NCI-H2196 (cell line): Measurements from ENCODE around the gene P2RY11.

Experiments
- DNase-seq: peaks from one replicate; lab custom pipeline; 2025; ENCODE audit not compliant: unreplicated experiment; lab: John Stamatoyannopoulos, UW

The P2RY11 gene

DNA sequence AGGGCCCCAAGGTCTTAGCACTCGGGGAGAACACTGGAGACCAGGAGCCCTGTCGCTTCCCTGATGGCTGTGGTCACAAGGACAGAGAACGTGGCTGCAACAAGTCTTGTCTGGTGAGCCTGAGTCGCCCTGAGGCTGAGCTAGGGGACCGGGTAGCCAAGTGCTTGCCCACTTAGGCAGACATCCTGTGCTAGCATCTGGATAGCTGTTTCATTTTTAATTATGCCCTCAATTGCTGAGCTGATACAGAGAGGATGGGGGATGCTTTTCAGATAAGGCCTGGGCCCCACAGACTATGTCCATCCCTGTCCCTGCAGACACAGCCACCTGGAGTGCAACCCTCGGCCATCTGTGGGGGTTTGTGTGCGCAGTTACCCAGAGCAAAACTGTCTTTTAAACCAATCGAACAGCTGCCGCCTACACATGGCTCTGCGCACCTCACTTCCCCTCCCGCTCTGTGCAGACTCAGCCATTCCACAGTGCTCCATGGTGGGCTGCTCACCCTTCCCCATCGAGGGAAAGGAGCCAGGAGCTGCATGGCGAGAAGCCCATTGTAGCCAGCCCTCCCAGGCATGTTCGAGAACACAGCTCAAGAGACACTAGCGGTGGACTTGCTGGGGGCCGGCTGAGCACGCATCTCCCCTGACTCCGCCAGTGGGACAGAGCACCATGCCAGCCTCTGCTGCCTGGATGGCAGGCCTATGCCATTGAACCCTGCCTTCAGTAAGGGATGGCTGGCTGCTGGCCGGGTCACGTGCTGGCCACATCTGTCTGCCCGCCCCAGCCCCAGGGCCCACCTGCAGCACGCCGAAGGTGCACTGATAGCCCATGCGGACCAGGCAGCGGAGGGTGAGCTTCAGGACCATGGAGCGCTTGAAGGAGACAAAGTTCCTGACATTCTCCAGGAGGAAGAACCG is 27.6 kb downstream of the P2RY11 start:
- DNase-seq = no peak

DNA sequence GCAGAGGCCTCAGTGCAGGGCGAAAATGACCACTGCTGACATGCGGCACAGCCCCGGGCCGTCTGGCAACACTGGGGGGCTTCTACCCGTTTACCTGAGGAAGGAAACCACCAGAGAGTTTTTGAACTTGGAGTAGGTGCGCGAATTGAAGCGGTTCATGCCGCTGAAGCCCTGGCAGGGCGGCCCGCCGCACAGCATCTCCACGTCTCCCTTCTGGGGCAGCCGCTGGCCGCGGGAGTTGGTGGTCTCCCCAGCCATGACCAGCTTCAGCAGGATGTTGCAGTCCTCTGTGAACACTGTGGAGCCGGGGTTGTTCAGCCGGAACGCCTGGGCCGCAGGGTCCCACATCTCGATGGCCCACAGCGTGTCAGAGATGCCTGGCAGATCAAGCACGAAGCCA is 28.5 kb downstream of the P2RY11 start:
- DNase-seq = no peak

DNA sequence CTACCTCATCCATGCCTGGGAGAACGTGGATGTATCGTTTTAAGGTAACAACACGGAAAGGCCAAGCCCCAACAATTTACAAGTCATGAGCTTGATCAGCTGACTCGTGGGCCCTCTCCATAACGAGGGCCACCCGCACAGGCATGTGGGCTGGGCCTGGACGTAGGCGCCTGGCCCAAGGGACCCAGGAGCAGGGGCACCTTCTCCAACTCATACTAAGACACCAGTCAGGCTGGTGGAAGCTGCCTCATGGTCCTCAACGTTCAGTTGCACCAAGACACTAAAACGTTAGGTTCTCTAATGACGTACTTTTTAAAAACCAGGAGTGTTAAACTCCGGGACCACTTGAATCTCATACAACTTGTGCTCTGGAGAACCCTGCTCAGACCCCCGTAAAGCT is 30.0 kb downstream of the P2RY11 start:
- no peak for DNase-seq

DNA sequence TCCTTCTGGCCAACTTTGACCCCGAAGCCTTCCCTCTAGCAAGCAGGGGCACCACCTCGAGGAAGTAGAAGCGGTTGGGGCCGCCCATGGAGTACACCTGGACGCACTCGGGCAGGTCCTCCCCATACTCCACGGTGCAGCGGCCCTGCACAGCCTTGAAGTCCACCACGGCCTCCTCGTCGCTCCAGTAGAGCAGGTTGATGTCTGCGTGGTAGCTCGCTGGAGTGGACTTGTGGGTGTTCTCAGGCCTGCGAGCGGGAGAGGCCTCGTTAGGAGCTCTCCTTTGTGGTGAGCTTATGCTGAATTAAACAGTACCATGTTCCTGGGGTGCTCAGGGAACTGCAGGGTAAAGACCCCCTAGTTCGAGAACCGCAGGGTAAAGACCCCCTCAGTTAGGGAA is 30.5 kb downstream of the P2RY11 start:
- no peak for DNase-seq

DNA sequence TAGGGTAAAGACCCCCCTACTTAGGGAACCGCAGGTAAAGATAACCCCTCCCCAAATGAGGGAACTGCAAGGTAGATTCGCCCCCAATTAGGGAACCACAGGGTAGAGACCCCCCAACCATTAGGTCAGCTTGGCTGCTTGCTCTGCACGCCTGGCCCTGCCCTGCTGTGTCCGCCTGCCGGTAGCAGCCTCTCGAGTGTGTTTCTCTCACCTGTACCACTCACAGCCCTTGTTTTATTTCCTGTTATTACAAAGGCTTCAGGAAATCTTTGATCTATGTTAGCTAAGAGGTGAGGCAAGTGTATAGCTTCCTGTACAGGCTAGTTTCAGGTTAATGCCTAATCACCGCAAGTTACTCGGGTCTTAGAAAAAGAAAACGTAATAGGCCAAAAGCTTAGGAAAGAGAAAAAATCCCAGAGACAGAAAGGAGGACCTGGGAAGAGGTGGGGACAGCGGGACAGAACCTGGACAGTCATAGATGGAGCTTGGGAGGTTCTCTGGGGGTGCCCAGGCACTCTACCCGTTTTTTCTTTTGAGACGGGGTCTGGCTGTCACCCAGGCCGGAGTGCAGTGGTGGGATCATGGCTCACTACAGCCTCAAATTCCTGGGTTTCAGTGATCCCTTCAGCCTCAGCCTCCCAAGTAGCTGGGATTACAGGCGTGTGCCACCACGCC is 31.3 kb downstream of the P2RY11 start:
- no peak for DNase-seq

DNA sequence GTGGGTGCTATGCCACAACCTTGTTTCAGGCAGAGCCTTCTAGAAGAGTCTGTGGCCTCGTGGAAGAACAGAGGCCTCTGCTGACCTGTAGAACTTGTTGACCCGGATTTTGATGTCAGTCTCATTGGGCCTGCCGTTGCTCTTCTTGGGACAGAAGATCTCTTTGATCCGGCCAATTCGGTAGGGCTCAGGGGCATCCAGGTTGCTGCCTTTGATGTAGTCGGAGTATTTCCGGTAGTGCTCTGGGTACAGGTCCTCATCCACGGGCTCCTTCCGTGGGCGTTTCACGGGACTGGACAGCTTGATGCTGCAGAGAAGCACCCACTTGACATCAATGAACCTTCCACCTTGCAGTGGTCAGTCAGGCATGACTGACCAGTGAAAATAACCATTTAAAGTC is 32.2 kb downstream of the P2RY11 start:
- no peak for DNase-seq

DNA sequence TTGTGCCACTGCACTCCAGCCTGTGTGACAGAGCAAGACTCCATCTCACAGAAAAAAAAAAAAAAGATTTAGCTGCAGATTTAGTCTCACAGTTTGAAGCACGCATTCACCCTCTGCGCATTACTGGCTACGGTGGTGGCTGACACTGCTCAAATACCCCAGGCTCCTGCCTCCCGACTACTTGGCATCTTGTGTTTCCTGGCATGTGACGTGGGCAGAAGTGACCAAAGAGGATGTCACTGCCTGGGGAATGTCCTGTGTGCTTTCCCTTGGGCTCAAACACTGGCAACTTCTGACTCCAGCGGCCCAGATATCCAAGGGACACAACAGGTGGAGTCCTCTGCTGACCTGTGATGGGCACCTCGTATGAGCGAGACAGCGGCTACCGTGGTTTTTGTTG is 32.9 kb downstream of the P2RY11 start:
- no peak for DNase-seq

DNA sequence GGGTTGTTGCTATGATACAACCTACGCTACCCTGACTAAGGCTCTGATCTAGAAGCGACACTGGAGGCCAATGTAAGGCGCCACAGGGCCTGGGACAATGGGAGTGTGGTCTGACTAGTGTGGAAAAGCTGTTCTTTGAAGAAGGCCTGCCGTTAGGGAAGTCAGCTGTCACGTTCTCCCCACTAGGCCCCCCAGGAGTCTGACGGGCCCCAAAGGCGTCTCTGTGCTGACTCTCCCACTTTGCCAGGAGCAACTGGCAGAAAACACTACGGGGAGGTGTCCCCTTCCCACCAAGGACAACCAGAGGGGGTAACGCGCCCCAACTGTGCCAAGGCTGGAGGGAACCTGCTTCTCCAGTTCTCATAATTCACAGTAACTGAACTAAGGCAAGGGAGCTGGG is 33.5 kb downstream of the P2RY11 start:
- DNase-seq = no peak

DNA sequence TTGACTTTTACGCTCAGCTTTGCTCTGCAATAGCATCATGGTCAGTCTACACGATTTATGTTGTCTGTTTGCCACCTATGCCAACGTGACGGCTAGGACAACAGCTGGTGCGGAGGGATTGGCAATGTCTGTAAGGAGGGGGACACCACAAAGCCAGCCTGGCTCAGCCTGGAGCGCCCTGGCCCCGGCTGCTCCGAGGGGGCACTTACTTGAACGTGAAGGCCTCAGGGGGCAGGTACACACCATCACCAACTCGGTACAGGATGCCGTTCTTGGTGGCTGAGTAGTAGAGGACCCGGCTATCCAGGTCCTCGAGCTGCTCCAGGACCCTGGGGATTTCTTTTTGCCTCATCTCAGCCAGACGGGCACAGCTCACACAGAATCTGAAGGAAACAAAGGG is 34.6 kb downstream of the P2RY11 start:
- no peak for DNase-seq

DNA sequence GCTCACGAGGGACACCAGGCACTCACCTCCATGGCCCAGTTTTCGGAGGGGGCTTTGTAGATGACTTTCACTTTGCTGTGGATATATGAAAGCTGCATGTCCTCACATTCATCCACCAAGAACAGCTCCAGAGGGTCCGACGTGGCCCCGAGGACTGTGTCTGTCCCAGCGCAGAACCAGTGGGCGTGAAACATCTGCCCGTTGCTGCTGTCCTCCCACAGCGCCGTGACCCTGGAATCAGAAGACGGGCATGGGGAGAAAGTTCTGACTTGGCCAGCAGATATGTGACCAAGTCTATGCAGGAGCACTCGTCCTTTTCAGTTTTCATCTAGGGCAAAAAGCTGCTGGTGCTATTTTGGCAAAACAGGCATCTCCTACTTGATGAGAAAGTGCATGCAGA is 37.9 kb downstream of the P2RY11 start:
- no peak for DNase-seq

DNA sequence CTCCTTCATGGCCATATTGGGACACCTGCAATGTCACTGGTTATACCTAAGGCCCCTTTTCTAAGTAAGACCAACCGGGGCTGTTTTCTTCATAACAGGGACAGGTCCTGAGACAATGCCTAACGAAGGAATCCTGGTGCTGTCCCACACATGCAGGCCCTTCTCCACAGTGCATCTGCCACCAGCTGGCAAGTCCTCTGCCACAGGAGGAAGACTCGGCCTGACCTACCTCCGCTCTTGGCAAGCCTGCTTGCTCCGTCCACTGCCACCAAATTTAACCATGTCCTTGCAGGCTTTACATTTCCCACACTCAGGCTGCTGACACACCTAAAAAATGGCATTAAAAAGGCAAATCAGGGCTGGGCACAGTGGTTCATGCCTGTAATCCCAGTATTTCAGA is 40.0 kb downstream of the P2RY11 start:
- no peak for DNase-seq

DNA sequence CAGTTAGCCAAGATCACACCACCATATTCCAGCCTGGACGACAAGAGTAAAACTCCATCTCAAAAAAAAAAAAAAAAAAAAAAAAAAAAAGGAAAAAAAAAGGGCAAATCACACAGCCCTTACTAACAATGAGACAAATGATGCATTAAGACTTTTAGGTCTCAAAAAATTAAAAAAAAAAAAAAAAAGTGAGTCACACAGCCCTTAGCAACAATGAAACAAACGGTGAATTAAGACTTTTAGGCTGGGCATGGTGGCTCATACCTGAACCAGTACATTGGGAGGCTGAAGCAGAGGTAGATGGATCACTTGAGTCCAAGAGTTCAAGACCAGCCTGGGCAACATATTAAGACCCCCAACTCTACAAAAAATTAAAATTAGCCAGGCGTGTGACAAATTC is 40.6 kb downstream of the P2RY11 start:
- DNase-seq = no peak

DNA sequence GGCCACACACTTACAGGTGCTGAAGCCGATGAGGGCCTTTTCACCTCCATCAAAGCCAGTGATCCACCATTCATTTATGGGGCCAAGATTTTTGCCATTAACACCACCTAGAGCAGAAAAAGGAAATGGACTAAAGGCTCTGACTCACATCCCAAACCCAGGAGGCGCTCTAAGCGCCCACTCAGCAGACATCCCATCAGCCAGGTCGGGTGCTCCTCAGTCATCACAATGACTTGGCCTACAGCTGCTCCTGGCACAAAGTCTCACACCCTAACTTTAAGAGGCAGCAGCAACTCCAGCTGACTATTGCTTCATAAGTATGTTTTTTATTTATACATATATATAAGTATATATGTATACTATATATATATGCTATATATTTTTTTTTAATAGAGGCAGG is 44.3 kb downstream of the P2RY11 start:
- no peak for DNase-seq

DNA sequence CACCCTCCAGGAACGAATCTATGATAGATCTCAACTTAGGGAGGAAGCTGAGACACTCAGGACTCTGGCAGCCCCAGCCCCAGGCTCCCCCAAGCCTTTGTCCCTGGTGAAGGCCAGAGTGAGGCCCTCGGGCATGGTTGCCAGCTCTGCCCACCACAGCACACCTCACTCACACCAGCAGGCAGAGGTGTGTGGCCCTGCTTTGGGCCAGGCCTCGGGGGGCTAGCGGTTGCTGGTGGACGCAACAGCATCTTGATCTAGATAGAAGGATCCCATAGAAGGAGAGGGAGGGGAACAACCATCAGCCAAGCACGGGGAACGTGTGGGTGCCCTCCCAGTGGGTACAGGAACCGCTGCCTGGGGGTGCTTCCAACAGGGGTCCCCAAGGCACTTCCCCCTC is 46.6 kb downstream of the P2RY11 start:
- DNase-seq = no peak

DNA sequence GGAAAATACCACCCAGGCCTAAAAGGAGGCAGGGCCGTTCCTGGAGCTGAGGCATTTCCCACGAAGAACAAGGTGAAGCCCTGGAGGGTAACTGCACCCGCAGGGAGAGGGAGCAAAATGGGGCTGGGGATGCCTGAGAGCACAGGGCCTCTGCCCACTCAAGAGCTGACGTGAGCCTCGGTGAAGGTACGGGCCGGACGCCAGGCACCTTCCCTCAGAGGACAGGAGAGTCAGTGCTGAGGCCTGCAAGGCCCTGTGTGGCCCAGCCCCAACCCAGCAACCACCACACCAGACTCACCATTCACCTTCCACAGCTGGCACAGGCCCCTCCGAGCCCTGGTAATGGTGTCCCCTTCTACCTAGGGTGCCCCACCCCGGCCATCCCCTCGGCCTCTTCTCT is 47.0 kb downstream of the P2RY11 start:
- no peak for DNase-seq

DNA sequence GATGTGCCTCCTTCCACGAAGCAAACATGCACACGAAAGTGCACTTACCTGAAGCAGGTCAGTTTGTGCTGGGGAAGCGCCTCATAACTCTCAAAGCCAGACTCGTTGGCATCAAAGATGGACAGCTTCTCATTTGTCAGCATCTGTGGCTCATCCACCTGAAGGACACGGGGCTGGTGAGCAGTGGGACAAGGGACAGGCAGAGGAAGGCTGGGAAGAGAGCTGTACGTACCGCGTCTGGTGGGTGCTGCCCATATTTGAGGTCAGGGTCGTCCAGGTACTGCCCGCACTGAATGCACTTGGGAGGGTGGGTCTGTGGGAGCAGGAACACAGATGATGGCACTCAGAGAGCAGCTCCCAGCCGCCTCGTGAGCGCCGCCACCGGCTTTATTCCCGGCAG is 48.1 kb downstream of the P2RY11 start:
- no peak for DNase-seq

DNA sequence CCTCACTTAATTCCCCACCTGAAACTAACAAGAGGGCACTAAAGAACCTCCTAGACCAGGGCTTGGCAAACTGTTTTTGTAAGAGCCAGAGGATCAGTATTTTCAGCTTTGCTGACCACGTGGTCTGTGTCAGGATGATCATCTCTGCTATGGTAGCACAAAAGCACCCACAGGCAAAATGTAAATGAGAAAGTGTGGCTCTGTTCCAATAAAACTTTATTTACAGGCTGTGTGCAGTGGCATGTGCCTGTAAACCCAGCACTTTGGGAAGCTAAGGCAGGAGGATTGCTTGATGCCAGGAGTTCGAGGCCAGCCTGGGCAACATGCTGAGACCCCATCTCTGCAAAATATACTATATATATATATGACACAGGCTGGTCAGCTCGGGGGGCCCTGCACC is 52.0 kb downstream of the P2RY11 start:
- no peak for DNase-seq
